H1 (cell line): ENCODE measurements around the gene ANKRD13B. TPM values are rescaled to one million over a fixed set of nuclear protein-coding genes. Genes with fewer than 3 reads are reported as not detected.

Experiments used
- CBX8 ChIP-seq: fragments of 300-800, 300-1000 bp; sonication (generic); IDR thresholded peaks from 2 replicates; pipeline ENCODE4 v1.7.1; 2016; ENCODE audit warnings: low read depth, low read length, borderline replicate concordance
- CREB1 ChIP-seq: IDR thresholded peaks from 2 replicates; pipeline ENCODE4 v1.6.1; 2012; ENCODE audit warnings: inconsistent platforms
- EZH2 ChIP-seq: fragments of 200-600 bp; sonication (generic); IDR thresholded peaks from 2 replicates; pipeline ENCODE4 v1.7.1; 2012; ENCODE audit warnings: low read depth, mild to moderate bottlenecking, moderate library complexity, low read length, inconsistent platforms; ENCODE audit not compliant: severe bottlenecking
- MAFK ChIP-seq: IDR thresholded peaks from 2 replicates; pipeline ENCODE4 v1.6.1; 2012; ENCODE audit warnings: low read depth, mild to moderate bottlenecking, improper control_type of control experiment, low read length
- SP1 ChIP-seq: IDR thresholded peaks from 2 replicates; pipeline ENCODE4 v1.6.1; 2011; ENCODE audit warnings: low read depth, low read length
- SUZ12 ChIP-seq: fragments of 200-600 bp; sonication (generic); IDR thresholded peaks from 2 replicates; pipeline ENCODE4 v1.6.1; 2012; ENCODE audit warnings: mild to moderate bottlenecking, inconsistent platforms, low read length, moderate library complexity, mixed read lengths
- polyA plus RNA-seq, 7 experiments: library from polyadenylated mRNA; depleted of rRNA in 3 of 7; stranded (reverse) in 5 of 7; unstranded in 2 of 7; fragments of >200 nt in 5 of 7; fragments of 200-250 nt in 2 of 7; gene quantifications; 1 replicate in 5 of 7; 2 replicates in 1 of 7; 4 replicates in 1 of 7; pipeline versions ENCODE4 v1.2.1 to v1.2.3, GENCODE V29; 2011 to 2013; ENCODE audit warnings: missing spikeins in 2 of 7, mixed read lengths in 2 of 7
- total RNA-seq: library from RNA; stranded (reverse); fragmentation: NEBNext Ultra II Directional; extraction: Animal tissue kit (Norgen Biotek cat#: 25700); gene quantifications from 2 replicates; pipeline ENCODE4 v1.2.1, GENCODE V29; 2021
- TF ChIP-seq, protein P1 (sequence below): fragments of 300-600 bp; sonication (generic); IDR thresholded peaks from 2 replicates; pipeline ENCODE4 v1.7.1; 2012; ENCODE audit warnings: low read length, moderate library complexity, mild to moderate bottlenecking, inconsistent platforms; ENCODE audit not compliant: insufficient replicate concordance
- TF ChIP-seq, protein P2 (sequence below): IDR thresholded peaks from 2 replicates; pipeline ENCODE4 v1.6.1; 2011; ENCODE audit warnings: low read length, improper control_type of control experiment

The ANKRD13B gene
- total and polyA plus RNA-seq, 2 of the 8 experiments (the other 6 are each of a cell fraction or from before 2014, with no cell fraction given): 16.4 to 48.5 TPM

DNA sequence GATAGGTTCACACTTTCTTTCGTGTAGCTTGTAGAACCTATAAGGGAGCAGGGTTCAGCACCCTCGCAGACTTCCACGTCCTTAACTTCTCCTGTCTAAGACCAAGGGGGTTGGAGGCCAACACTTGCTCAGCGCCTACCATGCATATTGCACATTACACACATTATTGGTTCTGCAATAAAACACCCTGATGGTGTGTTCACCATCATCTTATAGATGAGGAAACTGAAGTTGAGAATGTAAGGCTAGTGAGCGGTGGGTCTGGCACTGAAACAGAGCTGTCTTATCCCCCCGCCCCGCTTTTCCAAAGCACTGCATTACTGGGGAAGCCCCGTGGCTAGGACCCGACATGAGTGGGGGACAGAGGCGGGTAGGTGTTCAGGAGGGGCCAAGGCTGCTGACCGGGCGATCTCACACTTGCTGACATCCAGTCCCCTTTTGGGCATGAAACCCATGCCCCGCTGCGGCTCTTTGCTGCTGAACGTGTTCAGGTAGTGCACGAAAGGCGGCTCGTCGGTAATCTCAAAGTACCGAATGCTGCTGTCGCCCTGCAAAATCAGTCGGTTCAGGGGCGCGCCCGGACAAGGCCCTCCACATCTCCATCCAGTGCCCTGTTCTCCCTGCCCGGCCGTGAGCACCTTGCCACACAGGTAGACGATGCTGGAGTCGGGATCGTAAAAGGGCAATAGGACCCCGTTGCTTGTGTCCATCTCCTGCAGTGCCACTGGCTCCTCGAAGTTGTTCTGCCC, 23.5 kb downstream of the ANKRD13B start (continued):
- TF ChIP-seq, protein P1, sequence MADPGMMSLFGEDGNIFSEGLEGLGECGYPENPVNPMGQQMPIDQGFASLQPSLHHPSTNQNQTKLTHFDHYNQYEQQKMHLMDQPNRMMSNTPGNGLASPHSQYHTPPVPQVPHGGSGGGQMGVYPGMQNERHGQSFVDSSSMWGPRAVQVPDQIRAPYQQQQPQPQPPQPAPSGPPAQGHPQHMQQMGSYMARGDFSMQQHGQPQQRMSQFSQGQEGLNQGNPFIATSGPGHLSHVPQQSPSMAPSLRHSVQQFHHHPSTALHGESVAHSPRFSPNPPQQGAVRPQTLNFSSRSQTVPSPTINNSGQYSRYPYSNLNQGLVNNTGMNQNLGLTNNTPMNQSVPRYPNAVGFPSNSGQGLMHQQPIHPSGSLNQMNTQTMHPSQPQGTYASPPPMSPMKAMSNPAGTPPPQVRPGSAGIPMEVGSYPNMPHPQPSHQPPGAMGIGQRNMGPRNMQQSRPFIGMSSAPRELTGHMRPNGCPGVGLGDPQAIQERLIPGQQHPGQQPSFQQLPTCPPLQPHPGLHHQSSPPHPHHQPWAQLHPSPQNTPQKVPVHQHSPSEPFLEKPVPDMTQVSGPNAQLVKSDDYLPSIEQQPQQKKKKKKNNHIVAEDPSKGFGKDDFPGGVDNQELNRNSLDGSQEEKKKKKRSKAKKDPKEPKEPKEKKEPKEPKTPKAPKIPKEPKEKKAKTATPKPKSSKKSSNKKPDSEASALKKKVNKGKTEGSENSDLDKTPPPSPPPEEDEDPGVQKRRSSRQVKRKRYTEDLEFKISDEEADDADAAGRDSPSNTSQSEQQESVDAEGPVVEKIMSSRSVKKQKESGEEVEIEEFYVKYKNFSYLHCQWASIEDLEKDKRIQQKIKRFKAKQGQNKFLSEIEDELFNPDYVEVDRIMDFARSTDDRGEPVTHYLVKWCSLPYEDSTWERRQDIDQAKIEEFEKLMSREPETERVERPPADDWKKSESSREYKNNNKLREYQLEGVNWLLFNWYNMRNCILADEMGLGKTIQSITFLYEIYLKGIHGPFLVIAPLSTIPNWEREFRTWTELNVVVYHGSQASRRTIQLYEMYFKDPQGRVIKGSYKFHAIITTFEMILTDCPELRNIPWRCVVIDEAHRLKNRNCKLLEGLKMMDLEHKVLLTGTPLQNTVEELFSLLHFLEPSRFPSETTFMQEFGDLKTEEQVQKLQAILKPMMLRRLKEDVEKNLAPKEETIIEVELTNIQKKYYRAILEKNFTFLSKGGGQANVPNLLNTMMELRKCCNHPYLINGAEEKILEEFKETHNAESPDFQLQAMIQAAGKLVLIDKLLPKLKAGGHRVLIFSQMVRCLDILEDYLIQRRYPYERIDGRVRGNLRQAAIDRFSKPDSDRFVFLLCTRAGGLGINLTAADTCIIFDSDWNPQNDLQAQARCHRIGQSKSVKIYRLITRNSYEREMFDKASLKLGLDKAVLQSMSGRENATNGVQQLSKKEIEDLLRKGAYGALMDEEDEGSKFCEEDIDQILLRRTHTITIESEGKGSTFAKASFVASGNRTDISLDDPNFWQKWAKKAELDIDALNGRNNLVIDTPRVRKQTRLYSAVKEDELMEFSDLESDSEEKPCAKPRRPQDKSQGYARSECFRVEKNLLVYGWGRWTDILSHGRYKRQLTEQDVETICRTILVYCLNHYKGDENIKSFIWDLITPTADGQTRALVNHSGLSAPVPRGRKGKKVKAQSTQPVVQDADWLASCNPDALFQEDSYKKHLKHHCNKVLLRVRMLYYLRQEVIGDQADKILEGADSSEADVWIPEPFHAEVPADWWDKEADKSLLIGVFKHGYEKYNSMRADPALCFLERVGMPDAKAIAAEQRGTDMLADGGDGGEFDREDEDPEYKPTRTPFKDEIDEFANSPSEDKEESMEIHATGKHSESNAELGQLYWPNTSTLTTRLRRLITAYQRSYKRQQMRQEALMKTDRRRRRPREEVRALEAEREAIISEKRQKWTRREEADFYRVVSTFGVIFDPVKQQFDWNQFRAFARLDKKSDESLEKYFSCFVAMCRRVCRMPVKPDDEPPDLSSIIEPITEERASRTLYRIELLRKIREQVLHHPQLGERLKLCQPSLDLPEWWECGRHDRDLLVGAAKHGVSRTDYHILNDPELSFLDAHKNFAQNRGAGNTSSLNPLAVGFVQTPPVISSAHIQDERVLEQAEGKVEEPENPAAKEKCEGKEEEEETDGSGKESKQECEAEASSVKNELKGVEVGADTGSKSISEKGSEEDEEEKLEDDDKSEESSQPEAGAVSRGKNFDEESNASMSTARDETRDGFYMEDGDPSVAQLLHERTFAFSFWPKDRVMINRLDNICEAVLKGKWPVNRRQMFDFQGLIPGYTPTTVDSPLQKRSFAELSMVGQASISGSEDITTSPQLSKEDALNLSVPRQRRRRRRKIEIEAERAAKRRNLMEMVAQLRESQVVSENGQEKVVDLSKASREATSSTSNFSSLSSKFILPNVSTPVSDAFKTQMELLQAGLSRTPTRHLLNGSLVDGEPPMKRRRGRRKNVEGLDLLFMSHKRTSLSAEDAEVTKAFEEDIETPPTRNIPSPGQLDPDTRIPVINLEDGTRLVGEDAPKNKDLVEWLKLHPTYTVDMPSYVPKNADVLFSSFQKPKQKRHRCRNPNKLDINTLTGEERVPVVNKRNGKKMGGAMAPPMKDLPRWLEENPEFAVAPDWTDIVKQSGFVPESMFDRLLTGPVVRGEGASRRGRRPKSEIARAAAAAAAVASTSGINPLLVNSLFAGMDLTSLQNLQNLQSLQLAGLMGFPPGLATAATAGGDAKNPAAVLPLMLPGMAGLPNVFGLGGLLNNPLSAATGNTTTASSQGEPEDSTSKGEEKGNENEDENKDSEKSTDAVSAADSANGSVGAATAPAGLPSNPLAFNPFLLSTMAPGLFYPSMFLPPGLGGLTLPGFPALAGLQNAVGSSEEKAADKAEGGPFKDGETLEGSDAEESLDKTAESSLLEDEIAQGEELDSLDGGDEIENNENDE: no peak
- no peak for TF ChIP-seq CREB1
- TF ChIP-seq EZH2: peak; percentile 73
- TF ChIP-seq, protein P2, sequence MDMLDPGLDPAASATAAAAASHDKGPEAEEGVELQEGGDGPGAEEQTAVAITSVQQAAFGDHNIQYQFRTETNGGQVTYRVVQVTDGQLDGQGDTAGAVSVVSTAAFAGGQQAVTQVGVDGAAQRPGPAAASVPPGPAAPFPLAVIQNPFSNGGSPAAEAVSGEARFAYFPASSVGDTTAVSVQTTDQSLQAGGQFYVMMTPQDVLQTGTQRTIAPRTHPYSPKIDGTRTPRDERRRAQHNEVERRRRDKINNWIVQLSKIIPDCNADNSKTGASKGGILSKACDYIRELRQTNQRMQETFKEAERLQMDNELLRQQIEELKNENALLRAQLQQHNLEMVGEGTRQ: no peak
- TF ChIP-seq SP1: no peak
- TF ChIP-seq SUZ12: peak; percentile 77; the same call in 1 of the 2 replicates
- no peak for TF ChIP-seq CBX8
- no peak for TF ChIP-seq MAFK
- TF ChIP-seq, all 59 proteins: peak for 3
